Suprapubic skin (tissue), 4 donors: ENCODE data around the gene PROP1.
"Not testable (repeated sequence)": the region's sequence is repeated elsewhere in the genome, so short reads cannot be mapped to it uniquely, and the experiment has no call there.

Experiments used
- EP300 ChIP-seq: sonication (generic); formaldehyde crosslinking; IDR thresholded peaks from one replicate; pipeline ENCODE4 v1.6.1; 2017; ENCODE audit warnings: antibody characterized with exemption
- POLR2AphosphoS5 ChIP-seq, 3 donors: sonication (generic); formaldehyde crosslinking; IDR thresholded peaks; one replicate each; pipeline ENCODE4 v1.6.1; 2017; ENCODE audit warnings: antibody characterized with exemption in 3 of 3
- TF ChIP-seq, protein P1 (sequence below), 2 donors: fragments of 200-600 bp in 1 of 2; fragments of 450-650 bp in 1 of 2; sonication (generic) in 1 of 2; IDR thresholded peaks; one replicate each; pipeline ENCODE4 v1.5.1; 2016 to 2019; ENCODE audit warnings: antibody characterized with exemption in 2 of 2, mild to moderate bottlenecking in 1 of 2, moderate library complexity in 1 of 2

GRCh38 chr5:178012758-178013157 lies 16.7 kb upstream of the PROP1 start:
- TF ChIP-seq, protein P1, sequence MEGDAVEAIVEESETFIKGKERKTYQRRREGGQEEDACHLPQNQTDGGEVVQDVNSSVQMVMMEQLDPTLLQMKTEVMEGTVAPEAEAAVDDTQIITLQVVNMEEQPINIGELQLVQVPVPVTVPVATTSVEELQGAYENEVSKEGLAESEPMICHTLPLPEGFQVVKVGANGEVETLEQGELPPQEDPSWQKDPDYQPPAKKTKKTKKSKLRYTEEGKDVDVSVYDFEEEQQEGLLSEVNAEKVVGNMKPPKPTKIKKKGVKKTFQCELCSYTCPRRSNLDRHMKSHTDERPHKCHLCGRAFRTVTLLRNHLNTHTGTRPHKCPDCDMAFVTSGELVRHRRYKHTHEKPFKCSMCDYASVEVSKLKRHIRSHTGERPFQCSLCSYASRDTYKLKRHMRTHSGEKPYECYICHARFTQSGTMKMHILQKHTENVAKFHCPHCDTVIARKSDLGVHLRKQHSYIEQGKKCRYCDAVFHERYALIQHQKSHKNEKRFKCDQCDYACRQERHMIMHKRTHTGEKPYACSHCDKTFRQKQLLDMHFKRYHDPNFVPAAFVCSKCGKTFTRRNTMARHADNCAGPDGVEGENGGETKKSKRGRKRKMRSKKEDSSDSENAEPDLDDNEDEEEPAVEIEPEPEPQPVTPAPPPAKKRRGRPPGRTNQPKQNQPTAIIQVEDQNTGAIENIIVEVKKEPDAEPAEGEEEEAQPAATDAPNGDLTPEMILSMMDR (IDR thresholded peaks at IDR 0.05) = not testable (repeated sequence)
- not testable (repeated sequence) for TF ChIP-seq EP300; POLR2AphosphoS5 (IDR thresholded peaks at IDR 0.05)
